B cell (primary cell): ENCODE results near the gene COL5A3. TPM values are rescaled to one million over a fixed set of nuclear protein-coding genes. Genes with fewer than 3 reads are reported as not detected.

ENCODE experiments used
- ATAC-seq: fragments of 200-7000 bp; cut with Tn5 transposase; one replicate; pipeline ENCODE4 v1.10.0; 2021; ENCODE audit warnings: low read depth, mild to moderate bottlenecking, moderate number of reproducible peaks, moderate library complexity
- CTCF ChIA-PET: fragments of 350-600 bp; sonication (Branson Sonifier 250); formaldehyde crosslinking; loops from one replicate; lab custom pipeline; 2021; ENCODE audit warnings: antibody characterized with exemption, inconsistent platforms; lab: Charles Lee
- POLR2A ChIA-PET: fragments of 350-600 bp; sonication (Branson Sonifier 250); formaldehyde crosslinking; loops from one replicate; lab custom pipeline; 2021; ENCODE audit warnings: antibody characterized with exemption; lab: Charles Lee
- DNase-seq: peaks from one replicate; pipeline ENCODE4 v3.0.0; 2013
- H2AFZ ChIP-seq: 2 replicates; pipeline ENCODE4 v1.6.1; 2012; ENCODE audit warnings: mild to moderate bottlenecking, low read depth, low read length; ENCODE audit not compliant: insufficient read depth, poor library complexity, severe bottlenecking
- H3K27ac ChIP-seq, 2 donors: 1 replicate in 1 of 2; 2 replicates in 1 of 2; pipeline ENCODE4 v1.5.1; 2012 to 2013; ENCODE audit warnings: low read length in 2 of 2, mild to moderate bottlenecking in 2 of 2, moderate library complexity in 1 of 2
- H3K27me3 ChIP-seq, 4 experiments: fragments of 200-600 bp in 1 of 4; sonication (generic) in 1 of 4; replicated peaks in 1 of 4; 1 replicate in 2 of 4; 2 replicates in 2 of 4; pipeline versions ENCODE4 v1.6.1 to v1.7.0; 2013 to 2016; ENCODE audit warnings: low read length in 3 of 4, mild to moderate bottlenecking in 2 of 4, mixed read lengths in 1 of 4, moderate library complexity in 1 of 4; ENCODE audit not compliant: insufficient read depth in 4 of 4, control insufficient read depth in 3 of 4; ENCODE audit errors: control extremely low read depth in 1 of 4
- H3K36me3 ChIP-seq, 2 experiments: replicated peaks in 1 of 2; 1 replicate in 1 of 2; 2 replicates in 1 of 2; pipeline versions ENCODE4 v1.6.1 to v1.7.1; 2013; ENCODE audit warnings: low read length in 1 of 2; ENCODE audit not compliant: insufficient read depth in 2 of 2, control insufficient read depth in 1 of 2; ENCODE audit errors: control extremely low read depth in 1 of 2, extremely low read depth in 1 of 2
- H3K4me1 ChIP-seq, 2 donors: fragments of 200-600 bp in 1 of 2; sonication (generic) in 1 of 2; 1 replicate in 1 of 2; 2 replicates in 1 of 2; pipeline versions ENCODE4 v1.5.1 to v1.6.1; 2013 to 2017; ENCODE audit warnings: low read length in 2 of 2; ENCODE audit not compliant: control insufficient read depth in 2 of 2, insufficient read depth in 2 of 2
- H3K4me2 ChIP-seq: replicated peaks from 2 replicates; pipeline ENCODE3; 2012; ENCODE audit warnings: mild to moderate bottlenecking, low read depth, low read length; ENCODE audit not compliant: poor library complexity, severe bottlenecking
- H3K4me3 ChIP-seq, 5 experiments: fragments of 200-600 bp in 1 of 5; sonication (generic) in 1 of 5; 1 replicate in 3 of 5; 2 replicates in 2 of 5; pipeline versions ENCODE4 v1.5.1 to v1.7.0; 2011 to 2016; ENCODE audit warnings: low read length in 4 of 5, mild to moderate bottlenecking in 4 of 5, low read depth in 2 of 5, control low read depth in 1 of 5, moderate library complexity in 1 of 5; ENCODE audit not compliant: insufficient read depth in 1 of 5; ENCODE audit errors: control extremely low read depth in 1 of 5, extremely low read depth in 1 of 5
- H3K79me2 ChIP-seq: fragments of 200-600 bp; sonication (generic); one replicate; pipeline ENCODE4 v1.6.0; 2016; ENCODE audit warnings: low read length; ENCODE audit not compliant: control insufficient read depth, insufficient read depth
- H3K9ac ChIP-seq: fragments of 200-600 bp; sonication (generic); 2 replicates; pipeline ENCODE4 v1.6.1; 2017; ENCODE audit warnings: mild to moderate bottlenecking, low read length, moderate library complexity
- H3K9me3 ChIP-seq, 3 donors: one replicate each; pipeline versions ENCODE4 v1.6.1 to v1.7.1; 2013; ENCODE audit warnings: low read length in 2 of 3; ENCODE audit not compliant: control insufficient read depth in 2 of 3, insufficient read depth in 1 of 3; ENCODE audit errors: control extremely low read depth in 1 of 3
- H4K20me1 ChIP-seq: 2 replicates; pipeline ENCODE4 v1.6.0; 2012; ENCODE audit warnings: mild to moderate bottlenecking, low read length; ENCODE audit not compliant: insufficient read depth, control insufficient read depth, poor library complexity, severe bottlenecking
- H3K27ac Mint-ChIP-seq: one replicate; pipeline ENCODE4 v1.8.0; 2021; ENCODE audit warnings: mixed read lengths
- H3K27me3 Mint-ChIP-seq: one replicate; pipeline ENCODE4 v1.8.0; 2021; ENCODE audit warnings: mixed read lengths
- H3K4me1 Mint-ChIP-seq: one replicate; pipeline ENCODE4 v1.8.0; 2021; ENCODE audit warnings: mixed read lengths
- H3K4me3 Mint-ChIP-seq: one replicate; pipeline ENCODE4 v1.8.0; 2021; ENCODE audit warnings: mixed read lengths
- H3K9me3 Mint-ChIP-seq: one replicate; pipeline ENCODE4 v1.8.0; 2022; ENCODE audit warnings: mixed read lengths; ENCODE audit not compliant: insufficient read depth
- EZH2 ChIP-seq: IDR thresholded peaks from 2 replicates; pipeline ENCODE4 v1.6.1; 2012; ENCODE audit warnings: borderline replicate concordance, low read depth, mild to moderate bottlenecking, moderate library complexity, low read length; ENCODE audit not compliant: insufficient read depth, poor library complexity, severe bottlenecking
- WGBS: methylation state at CpG from one replicate; pipeline ENCODE4 v1.1.5; 2013; ENCODE audit warnings: missing lambda C conversion rate; ENCODE audit not compliant: insufficient coverage; 5-methylcytosine and 5-hydroxymethylcytosine counted together
- intact Hi-C: fragments of 100-400 bp; cut with micrococcal nuclease; formaldehyde crosslinking; loops from one replicate; pipeline ENCODE4 v1.10.0; 2022
- polyA plus RNA-seq: library from polyadenylated mRNA; depleted of rRNA; stranded (reverse); fragments of >200 nt; gene quantifications from 2 replicates; pipeline ENCODE4 v1.2.3, GENCODE V29; 2012
- total RNA-seq, 2 donors: library from RNA; stranded (reverse); fragments of 120-200 nt in 1 of 2; gene quantifications; 1 replicate in 1 of 2; 2 replicates in 1 of 2; pipeline versions ENCODE4 v1.2.3 to v1.2.4, GENCODE V29; 2013 to 2022
- TF ChIP-seq, protein P1 (sequence below): fragments of 200-600 bp; IDR thresholded peaks from one replicate; pipeline ENCODE4 v1.8.0; 2022; ENCODE audit warnings: antibody characterized with exemption, mild to moderate bottlenecking

The COL5A3 gene
- total and polyA plus RNA-seq, 2 donors (not counting 1 experiment from before 2014, with no cell fraction given): 0.01 TPM; not detected in 1

- Mint-ChIP-seq H3K4me1 (no peaks in the 10 kb centered on the region), H3K4me3 (no peak overlapping the region), H3K27me3 (peaks cover 45% of the 10 kb centered on the region), H3K27ac (no peak overlapping the region), H3K9me3 (peaks cover 2% of the 10 kb centered on the region)
- Histone ChIP-seq H3K4me3 (no peak overlapping the region), H2AFZ (no peak overlapping the region), H3K4me1 (no peaks in the 10 kb centered on the region), H3K79me2 (no peaks in the 10 kb centered on the region), H3K4me2 (no peak overlapping the region), H3K27me3 (peaks cover 0 to 37% (median 5%) of the 10 kb centered on the region in 4 experiments), H4K20me1 (no peaks in the 10 kb centered on the region), H3K27ac (no peak overlapping the region), H3K36me3 (no peaks in the 10 kb centered on the region), H3K9me3 (peaks cover 0 to 37% (median 0%) of the 10 kb centered on the region in 3 donors), H3K9ac (no peak overlapping the region)
- 74% methylated on average over 4 of the region's 5 CpGs for WGBS
- CTCF ChIA-PET: no interaction called here
- DNase-seq (no peak), ATAC-seq (no peak)
- TF ChIP-seq, protein P1, sequence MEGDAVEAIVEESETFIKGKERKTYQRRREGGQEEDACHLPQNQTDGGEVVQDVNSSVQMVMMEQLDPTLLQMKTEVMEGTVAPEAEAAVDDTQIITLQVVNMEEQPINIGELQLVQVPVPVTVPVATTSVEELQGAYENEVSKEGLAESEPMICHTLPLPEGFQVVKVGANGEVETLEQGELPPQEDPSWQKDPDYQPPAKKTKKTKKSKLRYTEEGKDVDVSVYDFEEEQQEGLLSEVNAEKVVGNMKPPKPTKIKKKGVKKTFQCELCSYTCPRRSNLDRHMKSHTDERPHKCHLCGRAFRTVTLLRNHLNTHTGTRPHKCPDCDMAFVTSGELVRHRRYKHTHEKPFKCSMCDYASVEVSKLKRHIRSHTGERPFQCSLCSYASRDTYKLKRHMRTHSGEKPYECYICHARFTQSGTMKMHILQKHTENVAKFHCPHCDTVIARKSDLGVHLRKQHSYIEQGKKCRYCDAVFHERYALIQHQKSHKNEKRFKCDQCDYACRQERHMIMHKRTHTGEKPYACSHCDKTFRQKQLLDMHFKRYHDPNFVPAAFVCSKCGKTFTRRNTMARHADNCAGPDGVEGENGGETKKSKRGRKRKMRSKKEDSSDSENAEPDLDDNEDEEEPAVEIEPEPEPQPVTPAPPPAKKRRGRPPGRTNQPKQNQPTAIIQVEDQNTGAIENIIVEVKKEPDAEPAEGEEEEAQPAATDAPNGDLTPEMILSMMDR: no peak
- no peak for TF ChIP-seq EZH2
- POLR2A ChIA-PET: no interaction called here
- intact Hi-C loops: no loop called here
These were observed 26.3 kb upstream of the COL5A3 start for GRCh38 chr19:10036601-10037071.

DNA sequence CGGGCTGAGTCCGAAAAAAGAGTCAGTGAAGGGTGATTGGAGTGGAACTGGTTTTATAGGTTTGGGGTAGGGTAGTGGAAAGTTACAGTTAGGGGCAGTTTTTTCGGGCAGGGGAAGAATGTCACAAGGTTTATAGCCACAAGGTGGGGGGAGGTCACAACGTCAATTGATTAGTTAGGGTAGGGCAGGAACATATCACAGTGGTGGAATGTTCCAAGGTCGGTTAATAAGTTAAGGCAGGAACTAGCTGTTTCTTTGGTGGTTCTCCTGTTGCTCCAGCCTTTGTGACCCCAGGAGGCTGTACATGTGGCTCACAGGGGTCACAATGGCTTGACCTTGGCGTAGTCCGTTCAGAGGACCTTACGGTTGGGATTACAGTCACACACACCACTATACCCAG, 23.3 kb upstream of the COL5A3 start:
- Histone ChIP-seq H3K4me3 (no peak overlapping the region), H2AFZ (no peak overlapping the region), H3K9ac (no peak overlapping the region), H3K79me2 (no peaks in the 10 kb centered on the region), H4K20me1 (no peaks in the 10 kb centered on the region), H3K27me3 (peaks cover 0 to 38% (median 5%) of the 10 kb centered on the region in 4 experiments), H3K4me1 (no peaks in the 10 kb centered on the region), H3K4me2 (no peak overlapping the region), H3K9me3 (peaks cover 0 to 13% (median 0%) of the 10 kb centered on the region in 3 donors), H3K36me3 (no peaks in the 10 kb centered on the region), H3K27ac (no peak overlapping the region)
- DNase-seq: no peak
- TF ChIP-seq EZH2: no peak
- TF ChIP-seq, protein P1: no peak
- no peak for ATAC-seq
- Mint-ChIP-seq H3K4me1 (no peaks in the 10 kb centered on the region), H3K4me3 (no peak overlapping the region), H3K27ac (no peak overlapping the region), H3K9me3 (no peaks in the 10 kb centered on the region), H3K27me3 (peaks cover 28% of the 10 kb centered on the region)
- CTCF ChIA-PET: no interaction called here
- WGBS: 89% methylated on average over 3 of the region's 8 CpGs
- POLR2A ChIA-PET: no interaction called here
- intact Hi-C loops: no loop called here
